Measurements from ENCODE around the gene OR5H2.
"Not testable (repeated sequence)": the region's sequence is repeated elsewhere in the genome, so short reads cannot be mapped to it uniquely, and the experiment has no call there.

Gene OR5H2

GRCh38 chr3:98282205-98282604 is at the start of gene OR5H2:
Gene OR5H2 (plus strand): TSS chr3:98282505. CDS start chr3:98282903, 398 bp downstream.
- DNase-seq, result no peak

- DNase-seq, result no peak
Measured at GRCh38 chr3:98233468-98233867, 48.8 kb upstream of the OR5H2 start.

GRCh38 chr3:98240131-98240530 is 42.2 kb upstream of the OR5H2 start:
- DNase-seq, result no peak

GRCh38 chr3:98242155-98242554 is 40.1 kb upstream of the OR5H2 start:
- no peak for DNase-seq

GRCh38 chr3:98243843-98244242 is 38.5 kb upstream of the OR5H2 start:
- no peak for DNase-seq

- DNase-seq, result no peak
Measured at GRCh38 chr3:98246142-98246541, 36.2 kb upstream of the OR5H2 start.

GRCh38 chr3:98256026-98256425 is 26.3 kb upstream of the OR5H2 start:
- not testable (repeated sequence) for DNase-seq

GRCh38 chr3:98259707-98260106 is 22.6 kb upstream of the OR5H2 start:
- DNase-seq, result no peak

GRCh38 chr3:98262046-98262445 is 20.3 kb upstream of the OR5H2 start:
- no peak for DNase-seq

DNA sequence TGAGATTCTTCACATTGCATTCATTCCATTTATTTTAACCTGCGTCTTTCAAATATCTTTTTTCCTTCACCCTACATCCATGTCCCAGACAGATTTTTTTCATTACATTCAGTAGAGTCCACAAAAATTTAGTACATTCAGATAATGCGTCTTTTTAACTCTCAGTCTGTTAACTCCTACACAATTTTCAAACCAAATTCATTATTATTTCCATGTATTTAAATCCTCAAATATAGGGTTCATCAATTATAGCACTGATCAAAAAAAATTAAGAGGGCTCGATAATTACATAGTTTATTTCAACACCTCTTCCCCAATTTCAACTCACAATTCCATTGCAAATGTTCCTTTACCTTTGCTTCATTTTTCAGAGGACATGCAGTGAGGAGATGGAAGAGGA is 18.4 kb upstream of the OR5H2 start, which contains the start of gene OR5H6:
OR5H6 (plus strand) TSS at position 301 of the 400 bp plus-strand sequence; CDS start at position 390, 89 bp downstream.
- no peak for DNase-seq

- no peak for DNase-seq
Measured at GRCh38 chr3:98269846-98270245, 12.5 kb upstream of the OR5H2 start.

DNA sequence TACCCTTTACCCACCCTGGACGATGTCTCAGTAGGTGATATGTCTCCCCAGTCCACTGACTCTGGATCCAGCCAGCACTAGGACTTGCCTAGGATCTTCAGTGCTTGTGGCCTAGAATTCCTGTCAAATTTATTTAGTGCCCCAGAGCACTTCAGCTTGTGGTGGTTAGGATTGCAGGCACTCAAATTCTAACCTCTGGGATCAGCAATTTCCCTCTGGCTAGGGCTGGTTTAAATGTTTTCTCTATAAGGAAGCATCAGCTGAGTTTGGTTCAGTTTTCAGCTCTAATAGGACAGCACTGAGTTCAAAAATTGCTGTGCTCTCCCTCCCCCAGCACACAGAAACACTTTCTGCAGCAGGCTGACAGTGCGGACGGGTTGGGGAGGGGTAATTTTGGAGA is 10.2 kb upstream of the OR5H2 start:
- DNase-seq, result no peak

DNA sequence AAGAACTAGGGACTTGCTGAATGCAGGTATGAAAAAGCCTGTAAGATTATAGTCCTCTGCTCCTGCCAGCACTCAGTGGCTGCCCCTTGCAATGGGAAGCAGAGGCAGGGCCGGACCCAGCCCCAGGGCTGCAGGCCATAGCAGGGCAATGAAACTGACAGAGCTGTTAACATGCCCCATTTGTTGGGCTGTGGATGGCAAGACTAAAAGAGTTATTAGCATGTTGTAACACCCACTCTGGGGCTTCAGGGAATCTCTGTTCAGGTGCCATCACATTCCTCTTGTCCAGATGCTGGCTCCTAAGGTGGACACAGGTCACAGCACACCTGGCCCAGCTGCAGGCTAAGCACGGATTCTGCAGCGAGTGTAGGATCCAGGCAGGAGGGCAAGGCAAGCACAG is 7.4 kb upstream of the OR5H2 start:
- no peak for DNase-seq

GRCh38 chr3:98290916-98291315 is 8.6 kb downstream of the OR5H2 start:
- no peak for DNase-seq

GRCh38 chr3:98291332-98291957 is 9.1 kb downstream of the OR5H2 start:
- DNase-seq, result no peak

GRCh38 chr3:98322101-98322500 is 39.8 kb downstream of the OR5H2 start:
- DNase-seq, result no peak

DNA sequence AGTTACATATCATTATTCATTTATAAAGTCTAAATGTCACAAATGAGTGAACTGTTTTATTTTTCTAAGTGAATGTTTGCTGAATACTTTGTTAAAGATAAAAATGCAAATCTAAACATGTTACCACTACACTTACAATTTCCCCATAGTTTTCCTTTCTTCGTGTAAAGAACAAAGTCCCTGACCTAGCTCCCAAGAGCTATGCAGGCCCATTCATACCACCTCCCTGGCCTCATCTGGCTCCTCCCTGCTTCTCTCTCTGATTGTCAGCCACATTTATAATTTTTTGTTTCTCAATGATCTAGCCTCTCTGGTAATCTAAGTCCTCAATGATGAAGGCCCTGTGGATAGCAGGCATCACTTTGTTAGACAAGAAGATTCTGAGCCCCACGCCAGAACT is 40.4 kb downstream of the OR5H2 start:
- no peak for DNase-seq

GRCh38 chr3:98323425-98323824 is 41.1 kb downstream of the OR5H2 start:
- no peak for DNase-seq

- no peak for DNase-seq
Measured at GRCh38 chr3:98325055-98325454, 42.8 kb downstream of the OR5H2 start.

DNA sequence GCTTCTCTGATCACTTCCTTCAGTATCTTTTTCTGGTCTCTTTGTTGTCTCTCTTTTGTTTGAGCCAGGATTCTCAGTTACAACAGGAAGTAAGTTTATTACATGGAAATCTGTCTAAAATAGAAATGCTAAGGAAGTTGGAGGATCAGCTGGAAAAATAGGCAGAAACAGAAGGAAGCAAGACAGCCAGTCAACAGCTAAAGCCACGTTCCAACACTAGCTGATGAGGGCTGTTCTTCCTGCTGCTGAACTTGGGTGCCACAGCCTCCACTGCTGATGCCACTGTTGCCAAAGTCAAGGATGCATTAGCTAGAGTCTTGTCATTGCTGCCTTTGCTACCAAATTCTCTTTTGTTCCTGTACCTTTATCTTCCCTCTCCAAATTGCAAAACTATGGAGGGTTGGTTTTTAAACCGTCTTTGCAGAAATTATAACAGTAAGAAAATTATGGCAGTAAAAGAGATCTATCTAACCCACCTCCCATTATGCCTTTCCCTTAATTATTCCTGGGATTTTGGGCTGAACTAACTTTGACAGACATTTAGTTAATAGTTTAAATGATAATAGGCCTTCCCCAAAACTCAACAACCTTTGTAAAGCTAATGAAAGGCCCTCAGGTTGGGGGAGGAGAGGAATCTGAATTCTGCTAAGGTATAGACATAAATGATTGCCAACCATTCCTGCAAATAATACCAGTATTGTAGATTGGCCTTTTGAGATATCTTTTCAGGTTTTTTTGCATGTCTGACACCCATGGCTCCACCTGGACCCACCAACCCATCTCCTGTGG is 44.0 kb downstream of the OR5H2 start:
- DNase-seq, result no peak

DNA sequence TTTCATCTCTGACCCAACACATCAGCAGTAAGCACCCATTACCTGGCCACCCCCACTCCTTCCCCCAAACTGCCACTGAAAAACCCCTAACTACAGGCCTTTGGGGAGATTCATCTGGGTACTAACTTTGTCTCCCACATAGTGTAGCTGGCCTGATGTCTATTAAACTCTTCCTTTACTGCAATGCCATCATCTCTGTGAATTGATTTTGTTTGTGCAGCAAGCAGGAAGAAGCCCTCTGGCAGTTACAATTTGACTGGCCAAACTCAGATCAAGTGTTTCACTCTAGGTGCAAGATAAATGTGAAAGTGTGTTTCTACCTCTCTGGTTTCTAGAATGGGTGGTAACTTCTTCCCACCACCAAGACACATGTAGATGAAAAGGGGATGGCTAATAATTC is 44.6 kb downstream of the OR5H2 start:
- DNase-seq, result no peak

DNA sequence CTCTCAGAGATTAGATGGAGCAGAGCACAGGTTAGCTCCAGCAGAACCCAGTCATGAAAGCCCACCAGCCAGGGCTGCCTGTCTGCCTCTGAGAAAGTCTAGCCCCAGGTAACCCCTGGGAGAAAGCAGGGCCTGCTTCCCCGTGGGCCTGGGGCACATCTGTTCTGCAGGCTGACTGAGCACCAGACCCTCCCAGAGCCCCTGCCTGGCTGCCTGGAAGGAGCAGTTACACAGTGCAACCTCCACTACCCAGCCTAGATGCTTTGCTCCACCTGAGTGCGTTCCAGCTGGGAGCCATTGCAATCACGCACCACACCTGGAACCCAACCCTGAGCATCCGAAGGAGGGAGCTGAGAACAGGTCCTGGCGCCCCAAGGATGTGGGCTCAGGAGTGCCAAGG is 46.6 kb downstream of the OR5H2 start:
- no peak for DNase-seq

- DNase-seq, result no peak
Measured at GRCh38 chr3:98329392-98330124, 47.3 kb downstream of the OR5H2 start.

DNA sequence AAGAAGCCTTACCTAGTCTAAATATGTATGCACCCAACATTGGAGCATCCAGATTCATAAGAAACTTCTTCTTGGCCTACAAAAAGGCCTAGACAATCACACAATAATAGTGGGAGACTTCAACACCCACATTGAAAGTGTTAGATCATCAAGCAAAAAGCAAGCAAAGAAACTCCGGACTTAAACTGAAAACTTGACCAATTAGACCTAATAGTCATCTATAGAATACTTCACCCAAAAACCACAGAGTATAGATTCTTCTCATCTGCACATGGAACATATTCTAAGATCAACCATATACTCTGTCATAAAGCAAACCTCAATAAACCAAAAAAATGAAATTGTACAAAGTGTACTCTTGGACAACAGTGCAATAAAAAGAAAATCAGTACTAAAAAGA is 49.0 kb downstream of the OR5H2 start:
- DNase-seq, result no peak
